ENCODE measurements around the gene CDK14. TPM values are rescaled to one million over a fixed set of nuclear protein-coding genes. Genes with fewer than 3 reads are reported as not detected.

The CDK14 gene
- total RNA-seq, 1 donor from 2014 or later = 19.7 TPM

GRCh38 chr7:90944021-90944420, 347.9 kb downstream of the CDK14 start:
- DNase-seq (ENCODE audit: low read depth) = no peak

GRCh38 chr7:90945104-90945787, 349.1 kb downstream of the CDK14 start:
- no peak for DNase-seq (ENCODE audit: low read depth)

- no peak for DNase-seq (ENCODE audit: low read depth)
Observed at GRCh38 chr7:90946730-90947501, 350.8 kb downstream of the CDK14 start.

GRCh38 chr7:90948085-90948484, 352.0 kb downstream of the CDK14 start:
- DNase-seq (ENCODE audit: low read depth) = no peak

- DNase-seq (ENCODE audit: low read depth) = no peak
Observed at GRCh38 chr7:90951229-90951628, 355.1 kb downstream of the CDK14 start.

- DNase-seq (ENCODE audit: low read depth) = no peak
Observed at GRCh38 chr7:90951986-90952954, 356.1 kb downstream of the CDK14 start.

GRCh38 chr7:90955641-90956207, 359.6 kb downstream of the CDK14 start:
- DNase-seq (ENCODE audit: low read depth) = peak; percentile 63

- no peak for DNase-seq (ENCODE audit: low read depth)
Observed at GRCh38 chr7:90957883-90958282, 361.8 kb downstream of the CDK14 start.

GRCh38 chr7:90958647-90959046, 362.5 kb downstream of the CDK14 start:
- DNase-seq (ENCODE audit: low read depth) = peak; percentile 88

- no peak for DNase-seq (ENCODE audit: low read depth)
Observed at GRCh38 chr7:90961037-90961725, 365.1 kb downstream of the CDK14 start.

- DNase-seq (ENCODE audit: low read depth) = no peak
Observed at GRCh38 chr7:90965211-90965610, 369.1 kb downstream of the CDK14 start.

- DNase-seq (ENCODE audit: low read depth) = no peak
Observed at GRCh38 chr7:90966346-90966745, 370.2 kb downstream of the CDK14 start.

GRCh38 chr7:90968871-90969270, 372.8 kb downstream of the CDK14 start:
- no peak for DNase-seq (ENCODE audit: low read depth)

GRCh38 chr7:90972906-90973550, 376.9 kb downstream of the CDK14 start:
- DNase-seq (ENCODE audit: low read depth) = no peak

- no peak for DNase-seq (ENCODE audit: low read depth)
Observed at GRCh38 chr7:90977056-90977455, 380.9 kb downstream of the CDK14 start.

- DNase-seq (ENCODE audit: low read depth) = no peak
Observed at GRCh38 chr7:90980545-90980944, 384.4 kb downstream of the CDK14 start.

- DNase-seq (ENCODE audit: low read depth) = no peak
Observed at GRCh38 chr7:90982228-90982627, 386.1 kb downstream of the CDK14 start.

- DNase-seq (ENCODE audit: low read depth) = no peak
Observed at GRCh38 chr7:90984692-90985091, 388.6 kb downstream of the CDK14 start.

GRCh38 chr7:90988516-90988915, 392.4 kb downstream of the CDK14 start:
- peak; percentile 91 for DNase-seq (ENCODE audit: low read depth)
